ENCODE results near the gene SIDT2. TPM values are rescaled to one million over a fixed set of nuclear protein-coding genes. Genes with fewer than 3 reads are reported as not detected.

SIDT2 gene
- total and polyA plus RNA-seq, 3 donors from 2014 or later: 69.5 to 129 (median 93.8) TPM

DNA sequence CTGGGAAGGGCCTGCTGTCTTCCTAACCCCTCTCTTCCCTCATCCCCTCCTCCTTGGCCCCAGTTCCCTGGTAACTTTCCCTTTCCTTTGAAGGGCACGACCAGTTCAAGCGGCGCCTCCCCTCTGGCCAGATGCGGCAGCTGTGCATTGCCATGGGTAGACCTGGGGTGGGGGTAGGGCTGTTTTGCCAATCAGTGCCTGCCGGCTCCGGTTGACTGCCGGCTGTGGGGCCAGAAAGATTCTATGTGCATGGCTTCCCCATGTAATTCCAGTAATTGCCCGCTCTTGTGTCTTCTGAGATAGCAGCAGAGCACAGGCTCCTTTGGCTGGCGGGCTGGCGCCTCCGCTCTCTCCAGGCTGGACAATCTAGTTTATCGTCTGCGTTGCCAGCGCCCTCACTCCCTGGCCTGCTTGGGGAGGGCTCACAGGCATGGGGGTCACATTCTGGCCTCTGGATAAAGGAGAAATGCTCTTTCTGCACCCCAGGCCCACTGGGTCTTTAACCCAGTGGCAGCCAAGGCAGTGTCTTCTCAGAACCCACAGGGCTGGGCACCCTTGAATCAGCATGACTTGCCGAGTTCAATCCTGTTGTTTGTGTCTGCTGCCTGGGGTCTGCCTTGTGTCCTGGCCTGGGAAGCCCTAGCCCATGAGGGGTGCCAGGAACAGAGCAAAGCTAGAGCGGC is 9.4 kb downstream of the SIDT2 start:
- Histone ChIP-seq H3K4me1 (peaks cover 17% of the 10 kb centered on the region), H3K9me3 (no peaks in the 10 kb centered on the region), H3K4me3 (no peak overlapping the region), H3K27ac (peak overlapping the region; percentile 72 to 79), H3K27me3 (no peaks in the 10 kb centered on the region), H3K36me3 (ENCODE audit: low read depth, missing control alignments) (no peaks in the 10 kb centered on the region)
- no peak for TF ChIP-seq POLR2A (IDR thresholded peaks at IDR 0.05)
- TF ChIP-seq, protein P1, sequence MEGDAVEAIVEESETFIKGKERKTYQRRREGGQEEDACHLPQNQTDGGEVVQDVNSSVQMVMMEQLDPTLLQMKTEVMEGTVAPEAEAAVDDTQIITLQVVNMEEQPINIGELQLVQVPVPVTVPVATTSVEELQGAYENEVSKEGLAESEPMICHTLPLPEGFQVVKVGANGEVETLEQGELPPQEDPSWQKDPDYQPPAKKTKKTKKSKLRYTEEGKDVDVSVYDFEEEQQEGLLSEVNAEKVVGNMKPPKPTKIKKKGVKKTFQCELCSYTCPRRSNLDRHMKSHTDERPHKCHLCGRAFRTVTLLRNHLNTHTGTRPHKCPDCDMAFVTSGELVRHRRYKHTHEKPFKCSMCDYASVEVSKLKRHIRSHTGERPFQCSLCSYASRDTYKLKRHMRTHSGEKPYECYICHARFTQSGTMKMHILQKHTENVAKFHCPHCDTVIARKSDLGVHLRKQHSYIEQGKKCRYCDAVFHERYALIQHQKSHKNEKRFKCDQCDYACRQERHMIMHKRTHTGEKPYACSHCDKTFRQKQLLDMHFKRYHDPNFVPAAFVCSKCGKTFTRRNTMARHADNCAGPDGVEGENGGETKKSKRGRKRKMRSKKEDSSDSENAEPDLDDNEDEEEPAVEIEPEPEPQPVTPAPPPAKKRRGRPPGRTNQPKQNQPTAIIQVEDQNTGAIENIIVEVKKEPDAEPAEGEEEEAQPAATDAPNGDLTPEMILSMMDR (IDR thresholded peaks at IDR 0.05): no peak
- DNase-seq: no peak
- 81 to 91% methylated on average over 12 to 16 of the region's 16 CpGs for WGBS, 2 donors
- intact Hi-C loops (cut with DNase I; ENCODE audit: low total_unique reads): no loop called here

DNA sequence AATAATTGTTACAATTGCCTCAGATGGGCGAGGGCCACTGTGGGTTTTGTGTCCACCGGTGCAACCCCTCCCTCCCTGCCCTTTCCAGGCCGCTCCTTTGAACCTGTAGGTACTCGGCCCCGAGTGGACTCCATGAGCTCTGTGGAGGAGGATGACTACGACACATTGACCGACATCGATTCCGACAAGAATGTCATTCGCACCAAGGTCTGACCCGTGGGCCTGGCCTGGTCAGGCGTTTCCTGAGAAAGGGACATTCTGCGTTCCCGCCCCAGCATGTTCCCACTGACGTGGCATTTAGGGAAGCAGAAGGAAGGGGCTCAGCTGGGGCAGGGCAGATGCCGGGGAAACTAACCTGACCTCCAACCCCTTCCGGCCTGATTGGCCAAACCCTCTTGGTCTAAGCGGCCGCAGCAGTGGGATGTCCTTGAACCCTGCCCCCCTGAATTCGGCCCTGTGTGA is 10.1 kb downstream of the SIDT2 start:
- 87 to 90% methylated on average over 20 of the region's 20 CpGs for WGBS, 2 donors

DNA sequence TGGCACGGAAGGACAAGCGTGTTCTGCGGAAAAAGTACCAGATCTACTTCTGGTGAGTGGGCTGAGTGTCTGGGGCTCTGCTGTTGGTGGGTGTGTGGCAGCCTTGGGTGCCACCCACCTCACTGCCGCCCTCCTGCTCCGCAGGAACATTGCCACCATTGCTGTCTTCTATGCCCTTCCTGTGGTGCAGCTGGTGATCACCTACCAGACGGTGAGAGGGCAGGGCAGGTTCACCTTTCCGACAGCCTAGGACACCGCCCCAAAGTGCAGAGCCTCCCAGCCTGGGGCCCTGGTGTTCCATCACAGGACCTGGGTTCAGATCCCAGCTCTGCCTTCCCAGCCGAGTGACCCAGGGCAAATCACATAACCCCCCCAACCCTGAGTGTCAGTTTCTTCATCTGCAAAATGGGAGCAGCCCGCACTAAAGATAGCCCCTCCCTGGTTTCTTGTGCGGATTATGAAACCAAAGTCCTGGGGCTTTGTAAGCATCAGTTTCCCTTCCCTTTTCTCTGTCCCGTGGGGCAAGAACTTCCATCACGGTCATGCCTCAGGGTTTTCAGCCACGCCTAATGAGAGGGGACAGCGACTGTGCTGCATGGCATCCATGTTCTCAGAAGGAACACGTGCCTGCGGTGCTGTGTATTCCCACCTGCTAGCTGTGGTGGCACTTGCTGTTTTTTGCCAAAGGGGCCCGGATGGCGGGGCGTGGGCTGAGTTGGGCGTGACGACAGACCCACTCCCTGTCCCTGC is 10.8 kb downstream of the SIDT2 start:
- Histone ChIP-seq H3K27me3 (no peaks in the 10 kb centered on the region), H3K4me3 (no peak overlapping the region), H3K36me3 (ENCODE audit: low read depth, missing control alignments) (no peaks in the 10 kb centered on the region), H3K4me1 (peaks cover 17% of the 10 kb centered on the region), H3K9me3 (no peaks in the 10 kb centered on the region), H3K27ac (no peak overlapping the region)
- WGBS, 2 donors: 92 to 96% methylated on average over 17 to 22 of the region's 22 CpGs
- DNase-seq: no peak
- intact Hi-C loops (cut with DNase I; ENCODE audit: low total_unique reads): no loop called here
- TF ChIP-seq, protein P1 (IDR thresholded peaks at IDR 0.05): no peak
- TF ChIP-seq POLR2A (IDR thresholded peaks at IDR 0.05): no peak

More for the DNA sequence above, 10.1 kb downstream of the SIDT2 start:
- intact Hi-C loops (cut with DNase I; ENCODE audit: low total_unique reads): no loop called here
- Histone ChIP-seq H3K9me3 (no peaks in the 10 kb centered on the region), H3K36me3 (ENCODE audit: low read depth, missing control alignments) (no peaks in the 10 kb centered on the region), H3K27me3 (no peaks in the 10 kb centered on the region), H3K27ac (peak overlapping the region in 1 of 2 donors; percentile 24), H3K4me3 (no peak overlapping the region), H3K4me1 (peaks cover 17% of the 10 kb centered on the region)
- no peak for DNase-seq
- no peak for TF ChIP-seq POLR2A (IDR thresholded peaks at IDR 0.05)
- TF ChIP-seq, protein P1 (IDR thresholded peaks at IDR 0.05): no peak

DNA sequence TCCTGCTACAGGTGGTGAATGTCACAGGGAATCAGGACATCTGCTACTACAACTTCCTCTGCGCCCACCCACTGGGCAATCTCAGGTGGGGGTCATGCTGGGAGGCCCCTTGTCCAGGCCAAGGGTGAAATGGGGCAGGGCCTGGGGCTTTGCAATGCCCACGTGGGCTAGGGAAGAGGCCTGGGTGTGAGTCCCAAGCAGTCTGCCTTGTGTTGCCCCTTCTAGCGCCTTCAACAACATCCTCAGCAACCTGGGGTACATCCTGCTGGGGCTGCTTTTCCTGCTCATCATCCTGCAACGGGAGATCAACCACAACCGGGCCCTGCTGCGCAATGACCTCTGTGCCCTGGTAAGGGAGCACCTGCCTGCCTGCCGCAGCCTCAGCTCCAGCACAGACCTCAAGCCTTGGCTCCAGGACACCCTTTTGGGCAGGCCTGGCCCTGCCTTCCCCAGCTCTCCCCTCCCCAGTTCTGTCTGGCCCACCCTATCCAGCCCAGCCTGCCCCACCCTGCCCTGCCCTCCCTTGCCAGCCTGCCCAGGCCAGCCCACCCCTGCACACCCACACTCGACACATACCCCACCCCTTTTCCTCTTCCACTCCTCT is 11.5 kb downstream of the SIDT2 start:
- peaks cover 17% of the 10 kb centered on the region for H3K4me1 ChIP-seq
- intact Hi-C loops (cut with DNase I; ENCODE audit: low total_unique reads): no loop called here
- DNase-seq: no peak
- WGBS, 2 donors: 89 to 96% methylated on average over 5 to 8 of the region's 8 CpGs
- H3K36me3 ChIP-seq (ENCODE audit: low read depth, missing control alignments): no peaks in the 10 kb centered on the region
- H3K4me3 ChIP-seq: no peak overlapping the region
- H3K9me3 ChIP-seq: no peaks in the 10 kb centered on the region
- H3K27me3 ChIP-seq: no peaks in the 10 kb centered on the region
- H3K27ac ChIP-seq: no peak overlapping the region
- no peak for TF ChIP-seq POLR2A (IDR thresholded peaks at IDR 0.05)
- TF ChIP-seq, protein P1 (IDR thresholded peaks at IDR 0.05): no peak

Measured in testis (tissue), 3 donors.